ENCODE measurements around the gene HADHA. TPM values are rescaled to one million over a fixed set of nuclear protein-coding genes. Genes with fewer than 3 reads are reported as not detected.

HADHA gene
- total RNA-seq, 2 donors from 2014 or later, result 98.3 to 110 TPM

DNA sequence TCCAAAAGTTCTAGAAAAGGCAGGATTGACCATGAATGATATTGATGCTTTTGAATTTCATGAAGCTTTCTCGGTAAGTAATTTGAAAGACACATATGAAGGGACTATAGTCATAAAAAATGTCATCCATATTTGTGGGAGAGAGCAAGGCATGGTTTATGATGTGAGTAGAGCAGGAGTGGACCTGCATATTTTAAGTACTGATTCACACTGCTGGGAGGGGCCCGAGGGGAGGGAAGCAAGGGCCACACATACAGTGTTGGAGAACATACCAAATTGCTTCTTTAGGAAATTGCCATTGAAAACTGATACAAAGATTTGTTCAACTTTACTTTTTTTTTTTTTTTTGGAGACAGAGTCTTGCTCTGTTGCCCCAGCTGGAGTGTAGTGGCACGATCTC lies 39.7 kb upstream of the HADHA start:
- 94% methylated on average over 3 of the region's 3 CpGs for WGBS, 2 donors
- DNase-seq (no peak), ATAC-seq (no peak)
- Histone ChIP-seq H3K4me3 (no peak overlapping the region), H3K9me3 (no peaks in the 10 kb centered on the region), H3K27ac (no peak overlapping the region), H3K36me3 (replicated peaks in 1 of 2; ENCODE audit: insufficient read depth in 1 of 2, low read depth in 2 of 2) (peaks cover 7 to 36% of the 10 kb centered on the region in 2 donors), H3K27me3 (no peaks in the 10 kb centered on the region), H3K4me1 (no peaks in the 10 kb centered on the region)
- TF ChIP-seq CTCF (IDR thresholded peaks at IDR 0.05) (no peak), POLR2A (IDR thresholded peaks at IDR 0.05) (no peak)
- intact Hi-C loops (cut with DNase I), result loop anchor here (10.0 kb wide), 1 partner anchor 49 kb away; no protein-coding TSS in a partner anchor

DNA sequence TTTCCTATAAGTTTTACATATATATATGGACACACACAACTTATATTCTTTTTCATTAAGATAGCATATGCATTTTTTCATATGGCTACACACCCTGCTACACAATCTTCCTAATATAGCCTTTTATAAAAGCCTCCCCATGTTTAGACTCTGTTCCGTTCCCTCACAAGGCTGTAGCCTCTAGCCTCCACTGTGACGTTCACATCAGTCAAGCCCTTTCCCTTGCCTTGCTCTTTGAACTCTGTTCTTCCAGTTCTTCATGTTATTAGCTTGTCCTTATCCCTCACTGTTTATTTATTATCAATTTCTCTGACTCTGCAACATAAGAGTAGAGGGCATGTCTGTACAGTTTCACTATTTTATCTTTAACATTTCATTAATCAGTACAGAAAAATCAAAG lies 39.2 kb upstream of the HADHA start:
- intact Hi-C loops (cut with DNase I), result loop anchor here (10.0 kb wide), 1 partner anchor 49 kb away; no protein-coding TSS in a partner anchor
- TF ChIP-seq CTCF (IDR thresholded peaks at IDR 0.05) (no peak), POLR2A (IDR thresholded peaks at IDR 0.05) (no peak)
- 83 to 88% methylated on average over 2 of the region's 2 CpGs for WGBS, 2 donors
- ATAC-seq (no peak), DNase-seq (no peak)
- H3K4me3 ChIP-seq, result no peak overlapping the region
- no peak overlapping the region for H3K27ac ChIP-seq
- no peaks in the 10 kb centered on the region for H3K4me1 ChIP-seq
- H3K36me3 ChIP-seq (replicated peaks in 1 of 2; ENCODE audit: insufficient read depth in 1 of 2, low read depth in 2 of 2), result peaks cover 7 to 36% of the 10 kb centered on the region in 2 donors
- no peaks in the 10 kb centered on the region for H3K9me3 ChIP-seq
- H3K27me3 ChIP-seq, result no peaks in the 10 kb centered on the region

- H3K4me1 ChIP-seq, result peaks cover 3% of the 10 kb centered on the region
- no peak overlapping the region for H3K27ac ChIP-seq
- no peak for ATAC-seq
- intact Hi-C loops (cut with DNase I), result loop anchor here (10.0 kb wide), 1 partner anchor 46 kb away; no protein-coding TSS in a partner anchor
- TF ChIP-seq CTCF (IDR thresholded peaks at IDR 0.05) (no peak), POLR2A (IDR thresholded peaks at IDR 0.05) (no peak)
- H3K36me3 ChIP-seq (replicated peaks in 1 of 2; ENCODE audit: insufficient read depth in 1 of 2, low read depth in 2 of 2), result peaks cover 7 to 29% of the 10 kb centered on the region in 2 donors
- H3K9me3 ChIP-seq, result no peaks in the 10 kb centered on the region
- 50 to 57% methylated on average over 2 of the region's 2 CpGs for WGBS, 2 donors
- no peak for DNase-seq
- H3K27me3 ChIP-seq, result no peaks in the 10 kb centered on the region
- no peak overlapping the region for H3K4me3 ChIP-seq
Observed at GRCh38 chr2:26281226-26281625, 36.8 kb upstream of the HADHA start.

DNA sequence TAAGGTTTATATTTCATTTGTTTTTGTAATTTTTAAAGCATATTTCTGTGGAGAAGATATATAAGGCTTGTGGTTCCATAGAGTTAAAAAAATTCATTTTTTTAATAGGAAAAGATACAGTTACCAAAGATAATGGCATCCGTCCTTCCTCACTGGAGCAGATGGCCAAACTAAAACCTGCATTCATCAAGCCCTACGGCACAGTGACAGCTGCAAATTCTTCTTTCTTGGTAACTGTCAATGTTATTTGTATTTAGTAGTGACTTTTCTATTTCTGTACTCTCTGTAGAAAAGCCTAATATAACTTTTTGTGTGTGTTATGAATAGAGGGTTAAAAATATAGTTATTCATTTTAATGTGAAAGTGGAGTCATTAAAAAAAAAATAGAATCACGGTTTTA lies 35.5 kb upstream of the HADHA start:
- no peak for ATAC-seq

More for the DNA sequence above, 35.5 kb upstream of the HADHA start:
- no peak for DNase-seq
- Histone ChIP-seq H3K4me1 (peaks cover 13% of the 10 kb centered on the region), H3K27ac (no peak overlapping the region), H3K27me3 (no peaks in the 10 kb centered on the region), H3K4me3 (no peak overlapping the region), H3K9me3 (no peaks in the 10 kb centered on the region), H3K36me3 (replicated peaks in 1 of 2; ENCODE audit: insufficient read depth in 1 of 2, low read depth in 2 of 2) (peaks cover 7 to 24% of the 10 kb centered on the region in 2 donors)
- intact Hi-C loops (cut with DNase I), result loop anchor here (10.0 kb wide), 1 partner anchor 45 kb away; no protein-coding TSS in a partner anchor
- 89 to 94% methylated on average over 3 of the region's 3 CpGs for WGBS, 2 donors
- TF ChIP-seq POLR2A (IDR thresholded peaks at IDR 0.05) (no peak), CTCF (IDR thresholded peaks at IDR 0.05) (no peak)
